AG04450 (cell line): ENCODE measurements around the gene USP7. TPM values are rescaled to one million over a fixed set of nuclear protein-coding genes. Genes with fewer than 3 reads are reported as not detected.

Source experiments
- CTCF ChIA-PET: fragments of 300-600, 350-600 bp; formaldehyde crosslinking; extraction: SDS; loops from one replicate; lab custom pipeline; 2022; ENCODE audit warnings: antibody characterized with exemption, inconsistent platforms; lab: Charles Lee
- POLR2A ChIA-PET: fragments of 350-600 bp; formaldehyde crosslinking; extraction: SDS; loops from one replicate; lab custom pipeline; 2021; ENCODE audit warnings: antibody characterized with exemption, inconsistent platforms; lab: Yijun Ruan, JAX
- DNase-seq: peaks from one replicate; pipeline ENCODE4 v3.0.0-alpha.2; 2011; ENCODE audit warnings: low read depth, low spot score
- H3K27ac ChIP-seq: one replicate; pipeline ENCODE4 v1.5.1; 2012; ENCODE audit warnings: low read depth, low read length, control low read depth
- H3K27me3 ChIP-seq: one replicate; pipeline ENCODE4 v1.6.0; 2012; ENCODE audit warnings: low read length; ENCODE audit not compliant: control insufficient read depth, insufficient read depth
- H3K4me3 ChIP-seq: 2 replicates; pipeline ENCODE4 v1.5.1; 2011; ENCODE audit warnings: mild to moderate bottlenecking, low read depth, low read length, control low read depth
- H3K9me3 ChIP-seq: 2 replicates; pipeline ENCODE4 v1.5.1; 2012; ENCODE audit warnings: low read length; ENCODE audit not compliant: control insufficient read depth, insufficient read depth
- CTCF ChIP-seq: IDR thresholded peaks from 2 replicates; pipeline ENCODE4 v1.5.1; 2011; ENCODE audit warnings: low read depth, low read length, control low read depth, inconsistent platforms
- polyA plus RNA-seq: library from polyadenylated mRNA; depleted of rRNA; stranded (reverse); fragments of >200 nt; gene quantifications from 2 replicates; pipeline ENCODE4 v1.2.3, GENCODE V29; 2011

USP7 gene
- polyA plus RNA-seq, 1 experiment, result 26.9 TPM

GRCh38 chr16:9008601-9009260 is 45.0 kb upstream of the USP7 start:
- 0 out of 2 replicates have a peak overlapping the region, but pooled peaks have one; percentile 1 for H3K4me3 ChIP-seq

GRCh38 chr16:9007177-9007794 is 43.6 kb upstream of the USP7 start:
- peak; percentile 23 for DNase-seq
- no peak overlapping the region for H3K27ac ChIP-seq
- ChIA-PET POLR2A (no interaction called here), CTCF (interaction anchor here (1.3 to 3.6 kb wide), 15 partner anchors 9 to 440 kb away, joined by 3 to 43 read pairs (median 14); partner anchors contain the start of gene LITAFD)
- no peaks in the 10 kb centered on the region for H3K9me3 ChIP-seq
- H3K27me3 ChIP-seq, result no peaks in the 10 kb centered on the region
- no peak for TF ChIP-seq CTCF
- H3K4me3 ChIP-seq, result no peak overlapping the region

More at GRCh38 chr16:9008601-9009260, 45.0 kb upstream of the USP7 start:
- Histone ChIP-seq H3K27me3 (no peaks in the 10 kb centered on the region), H3K9me3 (peaks cover under 1% of the 10 kb centered on the region), H3K27ac (no peak overlapping the region)
- no peak for DNase-seq
- TF ChIP-seq CTCF, result peak; percentile 89
- ChIA-PET CTCF (interaction anchor here (0.5 to 3.6 kb wide), 80 partner anchors 9 to 1293 kb away, joined by 3 to 43 read pairs (median 7); partner anchors contain the start of genes CARHSP1, LITAFD and TMEM186), POLR2A (interaction anchor here (0.5 to 1.1 kb wide), 4 partner anchors 9 to 83 kb away, joined by 3 to 10 read pairs (median 6); partner anchors contain the start of gene HAPSTR1)

GRCh38 chr16:9004183-9004582 is 40.5 kb upstream of the USP7 start:
- TF ChIP-seq CTCF, result no peak
- Histone ChIP-seq H3K9me3 (no peaks in the 10 kb centered on the region), H3K4me3 (no peak overlapping the region), H3K27ac (no peak overlapping the region), H3K27me3 (no peaks in the 10 kb centered on the region)
- no peak for DNase-seq
- CTCF ChIA-PET, result interaction anchor here (0.6 to 1.2 kb wide), 3 partner anchors 9 to 124 kb away, joined by 3 to 5 read pairs (median 4); no protein-coding TSS in a partner anchor
- POLR2A ChIA-PET, result no interaction called here

GRCh38 chr16:9003763-9004162 is 40.1 kb upstream of the USP7 start:
- CTCF ChIA-PET, result interaction anchor here (0.6 to 1.2 kb wide), 3 partner anchors 9 to 123 kb away, joined by 3 to 5 read pairs (median 4); no protein-coding TSS in a partner anchor
- POLR2A ChIA-PET, result no interaction called here
- TF ChIP-seq CTCF, result no peak
- Histone ChIP-seq H3K27me3 (no peaks in the 10 kb centered on the region), H3K9me3 (no peaks in the 10 kb centered on the region), H3K27ac (no peak overlapping the region), H3K4me3 (no peak overlapping the region)
- no peak for DNase-seq
